ENCODE data around the gene HAP1. TPM values are rescaled to one million over a fixed set of nuclear protein-coding genes. Genes with fewer than 3 reads are reported as not detected.

The HAP1 gene
- total RNA-seq, 1 experiment from 2014 or later, result not detected

Other genes starting within 250 kb of the HAP1 start
- not detected in 2 replicates for gene KRT36, start 244.7 kb downstream of the HAP1 start, total RNA-seq (2014; rRNA removed; shearing (Covaris generic))
- 0.24 TPM in 1 of 2 replicates, not detected in the other for gene KRT13, start 229.0 kb downstream of the HAP1 start, total RNA-seq (2014; rRNA removed; shearing (Covaris generic))
- 3.4 and 7.3 TPM in 2 replicates for gene KRT15, start 215.8 kb downstream of the HAP1 start, total RNA-seq (2014; rRNA removed; shearing (Covaris generic))
- 4.6 and 7.8 TPM in 2 replicates for gene KRT19, start 206.3 kb downstream of the HAP1 start, total RNA-seq (2014; rRNA removed; shearing (Covaris generic))
- gene KRT9, start 162.6 kb downstream of the HAP1 start, total RNA-seq (2014; rRNA removed; shearing (Covaris generic)), result not detected in 2 replicates
- gene KRT14, start 147.7 kb downstream of the HAP1 start, total RNA-seq (2014; rRNA removed; shearing (Covaris generic)), result not detected in 2 replicates
- 0.72 and 0.88 TPM in 2 replicates for gene KRT16, start 121.9 kb downstream of the HAP1 start, total RNA-seq (2014; rRNA removed; shearing (Covaris generic))
- gene KRT17, start 110.1 kb downstream of the HAP1 start, total RNA-seq (2014; rRNA removed; shearing (Covaris generic)), result 35.9 and 48.9 TPM in 2 replicates
- gene EIF1, start 45.8 kb downstream of the HAP1 start, total RNA-seq (2014; rRNA removed; shearing (Covaris generic)), result 43.2 and 47.6 TPM in 2 replicates
- not detected in 2 replicates for gene GAST, start 22.3 kb downstream of the HAP1 start, total RNA-seq (2014; rRNA removed; shearing (Covaris generic))
- gene JUP, start 52.1 kb upstream of the HAP1 start, total RNA-seq (2014; rRNA removed; shearing (Covaris generic)), result 27.5 and 37.2 TPM in 2 replicates
- gene P3H4, start 77.3 kb upstream of the HAP1 start, total RNA-seq (2014; rRNA removed; shearing (Covaris generic)), result 36.0 and 40.6 TPM in 2 replicates
- 115 and 133 TPM in 2 replicates for gene FKBP10, start 78.4 kb upstream of the HAP1 start, total RNA-seq (2014; rRNA removed; shearing (Covaris generic))
- 37.5 and 39.4 TPM in 2 replicates for gene NT5C3B, start 101.6 kb upstream of the HAP1 start, total RNA-seq (2014; rRNA removed; shearing (Covaris generic))
- not detected in 2 replicates for gene KLHL10, start 103.2 kb upstream of the HAP1 start, total RNA-seq (2014; rRNA removed; shearing (Covaris generic))
- 11.8 and 18.3 TPM in 2 replicates for gene KLHL11, start 130.8 kb upstream of the HAP1 start, total RNA-seq (2014; rRNA removed; shearing (Covaris generic))
- 98.2 and 99.4 TPM in 2 replicates for gene ACLY, start 184.3 kb upstream of the HAP1 start, total RNA-seq (2014; rRNA removed; shearing (Covaris generic))
- gene ODAD4, start 196.0 kb upstream of the HAP1 start, total RNA-seq (2014; rRNA removed; shearing (Covaris generic)), result 0.78 and 1.9 TPM in 2 replicates
- gene CNP, start 232.2 kb upstream of the HAP1 start, total RNA-seq (2014; rRNA removed; shearing (Covaris generic)), result 37.8 and 43.9 TPM in 2 replicates

Measured in RPMI7951 (cell line).